Fibroblast of pulmonary artery (primary cell): Measurements from ENCODE around the gene SLC2A4RG.

ENCODE experiments used
- DNase-seq: peaks from one replicate; pipeline ENCODE4 v3.0.0-alpha.2; 2010; ENCODE audit warnings: low read depth
- H3K4me3 ChIP-seq: replicated peaks from 2 replicates; pipeline ENCODE4 v1.5.1; 2011; ENCODE audit warnings: low read depth, mild to moderate bottlenecking, control low read depth, low read length, moderate library complexity
- TF ChIP-seq, protein P1 (sequence below): IDR thresholded peaks from 2 replicates; pipeline ENCODE4 v1.5.1; 2011; ENCODE audit warnings: mild to moderate bottlenecking, control low read depth, low read length, inconsistent platforms; ENCODE audit errors: missing control alignments

The SLC2A4RG gene

DNA sequence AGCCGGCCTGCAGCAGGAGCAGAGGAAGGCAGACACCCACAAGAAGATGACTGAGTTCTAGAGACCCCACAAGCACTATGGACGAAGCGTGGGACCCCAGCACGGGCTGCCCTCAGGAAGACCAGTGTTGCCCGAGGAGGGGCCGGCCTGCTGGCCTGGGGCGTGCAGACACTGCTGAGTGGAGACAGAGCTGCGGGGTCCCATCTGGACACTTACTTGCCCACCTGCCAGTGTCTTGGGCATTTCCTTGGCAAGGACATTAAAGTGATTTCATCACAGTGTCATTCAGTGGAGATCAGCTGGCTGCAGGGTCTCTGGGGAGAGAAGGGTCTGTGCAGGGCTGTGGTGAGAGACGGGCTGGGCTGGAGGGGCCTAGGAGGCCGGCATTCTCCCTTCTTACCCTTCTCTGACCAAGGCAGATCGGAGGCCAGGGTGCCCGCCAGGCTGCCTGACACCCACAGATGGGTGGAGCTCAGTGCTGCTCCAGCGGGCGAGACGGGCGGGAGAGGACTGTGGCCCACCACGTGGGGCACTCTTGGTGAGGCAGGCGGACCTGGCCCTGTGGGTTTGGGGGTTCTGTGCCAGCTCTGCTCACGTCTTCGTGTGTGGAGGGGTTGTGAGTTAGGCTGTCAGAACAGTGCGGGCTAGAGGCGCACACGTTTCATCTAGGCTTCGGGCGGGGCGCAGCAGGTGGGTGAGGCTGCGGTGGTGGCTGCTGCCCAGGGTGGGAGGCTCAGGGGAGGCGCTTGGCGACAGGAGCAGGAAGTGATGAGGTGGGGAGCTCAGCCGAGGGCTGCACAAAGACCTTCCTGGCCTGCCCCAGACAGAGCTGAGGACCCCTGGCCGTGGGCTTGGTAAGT, 3.5 kb upstream of the SLC2A4RG start, which contains the start of gene LIME1:
TSS of gene LIME1 (plus strand) at position 806 of the 860 bp plus-strand sequence. CDS start 886 bp downstream, outside the sequence.
- TF ChIP-seq, protein P1, sequence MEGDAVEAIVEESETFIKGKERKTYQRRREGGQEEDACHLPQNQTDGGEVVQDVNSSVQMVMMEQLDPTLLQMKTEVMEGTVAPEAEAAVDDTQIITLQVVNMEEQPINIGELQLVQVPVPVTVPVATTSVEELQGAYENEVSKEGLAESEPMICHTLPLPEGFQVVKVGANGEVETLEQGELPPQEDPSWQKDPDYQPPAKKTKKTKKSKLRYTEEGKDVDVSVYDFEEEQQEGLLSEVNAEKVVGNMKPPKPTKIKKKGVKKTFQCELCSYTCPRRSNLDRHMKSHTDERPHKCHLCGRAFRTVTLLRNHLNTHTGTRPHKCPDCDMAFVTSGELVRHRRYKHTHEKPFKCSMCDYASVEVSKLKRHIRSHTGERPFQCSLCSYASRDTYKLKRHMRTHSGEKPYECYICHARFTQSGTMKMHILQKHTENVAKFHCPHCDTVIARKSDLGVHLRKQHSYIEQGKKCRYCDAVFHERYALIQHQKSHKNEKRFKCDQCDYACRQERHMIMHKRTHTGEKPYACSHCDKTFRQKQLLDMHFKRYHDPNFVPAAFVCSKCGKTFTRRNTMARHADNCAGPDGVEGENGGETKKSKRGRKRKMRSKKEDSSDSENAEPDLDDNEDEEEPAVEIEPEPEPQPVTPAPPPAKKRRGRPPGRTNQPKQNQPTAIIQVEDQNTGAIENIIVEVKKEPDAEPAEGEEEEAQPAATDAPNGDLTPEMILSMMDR = no peak
- no peak within 1 kb of the TSS for H3K4me3 ChIP-seq
- no peak for DNase-seq

DNA sequence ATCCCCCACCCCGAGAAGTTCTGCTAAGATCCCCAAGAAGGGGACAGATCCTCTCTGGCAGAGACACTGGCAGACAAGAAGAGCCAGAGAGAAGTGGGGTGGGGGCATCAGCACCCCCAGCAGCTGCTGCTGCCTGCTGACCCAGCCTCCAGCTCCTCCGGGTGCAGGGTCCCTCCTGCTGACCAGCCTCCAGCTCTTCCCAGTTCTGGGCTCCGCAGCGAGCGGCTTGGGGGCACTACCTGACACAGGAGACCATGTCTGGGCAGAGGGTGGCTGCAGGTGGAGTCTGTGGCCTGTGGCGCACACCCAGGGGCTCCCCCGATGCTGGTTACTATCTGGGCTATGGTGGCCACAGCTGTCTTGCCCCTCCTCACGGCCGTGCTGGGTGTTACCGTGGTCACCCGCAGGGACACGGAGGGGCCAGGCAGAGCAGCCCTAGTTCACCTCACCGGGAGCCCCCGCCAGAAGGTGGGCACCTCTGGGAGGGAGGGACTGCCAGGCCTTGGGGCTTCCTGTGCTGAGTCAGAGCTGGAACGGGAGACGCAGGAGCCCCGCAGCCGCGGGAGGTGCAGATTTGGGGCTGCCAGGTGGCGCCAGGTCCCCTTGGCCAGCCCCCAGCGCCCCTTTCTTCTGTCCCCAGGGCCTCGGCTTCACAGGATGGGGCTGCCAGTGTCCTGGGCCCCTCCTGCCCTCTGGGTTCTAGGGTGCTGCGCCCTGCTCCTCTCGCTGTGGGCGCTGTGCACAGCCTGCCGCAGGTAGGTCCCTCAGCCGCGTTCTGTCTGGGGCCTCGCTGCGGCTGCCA, 2.5 kb upstream of the SLC2A4RG start:
- no peak for DNase-seq
- no peak overlapping the region for H3K4me3 ChIP-seq
- TF ChIP-seq, protein P1 = no peak

DNA sequence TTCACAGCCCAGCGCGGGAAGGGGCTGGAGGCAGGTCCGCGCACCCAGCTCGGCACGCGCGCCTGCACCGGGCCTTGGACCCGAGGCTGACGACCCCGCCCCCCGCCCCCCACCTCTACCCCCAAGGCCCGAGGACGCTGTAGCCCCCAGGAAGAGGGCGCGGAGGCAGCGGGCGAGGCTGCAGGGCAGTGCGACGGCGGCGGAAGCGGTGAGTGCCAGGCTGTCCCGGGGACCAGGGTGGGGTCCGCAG, 2.0 kb upstream of the SLC2A4RG start:
- DNase-seq = no peak
- H3K4me3 ChIP-seq = no peak overlapping the region
- TF ChIP-seq, protein P1 = no peak

DNA sequence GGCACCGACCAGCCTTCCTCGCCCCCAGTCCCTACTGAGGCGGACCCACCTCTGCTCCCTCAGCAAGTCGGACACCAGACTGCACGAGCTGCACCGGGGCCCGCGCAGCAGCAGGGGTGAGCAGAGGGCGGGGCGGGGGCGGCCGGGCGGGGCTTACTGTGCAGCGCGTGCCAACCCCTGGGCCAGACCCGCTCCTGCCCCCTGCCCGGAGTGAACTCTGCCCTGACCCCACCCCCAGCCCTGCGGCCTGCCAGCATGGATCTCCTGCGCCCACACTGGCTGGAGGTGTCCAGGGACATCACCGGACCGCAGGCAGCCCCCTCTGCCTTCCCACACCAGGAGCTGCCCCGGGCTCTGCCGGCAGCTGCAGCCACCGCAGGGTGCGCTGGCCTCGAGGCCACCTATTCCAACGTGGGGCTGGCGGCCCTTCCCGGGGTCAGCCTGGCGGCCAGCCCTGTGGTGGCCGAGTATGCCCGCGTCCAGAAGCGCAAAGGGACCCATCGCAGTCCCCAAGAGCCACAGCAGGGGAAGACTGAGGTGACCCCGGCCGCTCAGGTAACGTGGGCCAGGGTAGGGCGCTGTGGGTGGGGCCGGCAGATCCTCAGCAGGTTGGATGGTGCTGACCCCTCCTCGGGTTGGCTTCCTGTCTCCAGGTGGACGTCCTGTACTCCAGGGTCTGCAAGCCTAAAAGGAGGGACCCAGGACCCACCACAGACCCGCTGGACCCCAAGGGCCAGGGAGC, 1.5 kb upstream of the SLC2A4RG start:
- DNase-seq = no peak
- TF ChIP-seq, protein P1 = no peak
- H3K4me3 ChIP-seq = no peak overlapping the region

GRCh38 chr20:63738687-63739129, 868 bp upstream of the SLC2A4RG start:
- TF ChIP-seq, protein P1 = no peak
- DNase-seq = no peak
- no peak overlapping the region for H3K4me3 ChIP-seq

DNA sequence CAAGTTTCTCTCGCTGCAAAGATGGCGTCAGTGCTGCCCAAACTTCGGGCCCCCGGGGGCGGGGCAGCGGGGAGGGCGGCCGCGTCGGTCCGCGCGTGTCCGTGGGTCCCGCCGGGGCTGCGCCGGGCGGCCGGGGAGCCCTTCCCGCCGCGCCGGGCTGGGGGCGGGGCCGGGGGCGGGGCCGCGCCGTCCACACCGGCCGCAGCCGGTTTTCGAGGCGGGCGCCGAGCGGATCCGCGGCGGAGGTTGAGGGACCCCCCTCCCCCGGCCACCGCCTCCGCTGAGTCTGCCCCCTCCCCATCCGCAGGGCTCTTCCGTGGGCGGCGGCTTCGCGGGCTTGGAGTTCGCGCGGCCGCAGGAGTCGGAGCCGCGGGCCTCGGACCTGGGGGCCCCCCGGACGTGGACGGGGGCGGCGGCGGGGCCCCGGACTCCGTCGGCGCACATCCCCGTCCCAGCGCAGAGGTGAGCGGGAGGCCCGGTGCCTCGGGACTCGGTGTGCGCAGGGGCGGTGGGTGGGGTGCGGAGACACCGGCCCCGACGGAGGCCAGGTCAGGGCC, 572 bp downstream of the SLC2A4RG start:
- H3K4me3 ChIP-seq = peak overlapping the region; percentile 72
- DNase-seq = peak; percentile 26
- TF ChIP-seq, protein P1 = no peak
